Muscle of back (tissue), 11 donors: ENCODE results near the gene MICA. TPM values are rescaled to one million over a fixed set of nuclear protein-coding genes. Genes with fewer than 3 reads are reported as not detected.
"Not testable (repeated sequence)": the region's sequence is repeated elsewhere in the genome, so short reads cannot be mapped to it uniquely, and the experiment has no call there.

ENCODE experiments used
- DNase-seq, 3 donors: peaks; one replicate each; pipeline versions ENCODE4 v3.0.0 to v3.0.0-alpha.2; 2013
- polyA plus RNA-seq, 10 donors: library from polyadenylated mRNA; unstranded; fragments of 120-200 nt; gene quantifications; one replicate each; pipeline ENCODE4 v1.2.1, GENCODE V29; 2013; ENCODE audit not compliant: insufficient read length in 10 of 10

The MICA gene
- polyA plus RNA-seq, 10 donors, result 3.8 to 12.2 (median 7.2) TPM

GRCh38 chr6:31407699-31408098 is 4.3 kb downstream of the MICA start:
- no peak for DNase-seq

DNA sequence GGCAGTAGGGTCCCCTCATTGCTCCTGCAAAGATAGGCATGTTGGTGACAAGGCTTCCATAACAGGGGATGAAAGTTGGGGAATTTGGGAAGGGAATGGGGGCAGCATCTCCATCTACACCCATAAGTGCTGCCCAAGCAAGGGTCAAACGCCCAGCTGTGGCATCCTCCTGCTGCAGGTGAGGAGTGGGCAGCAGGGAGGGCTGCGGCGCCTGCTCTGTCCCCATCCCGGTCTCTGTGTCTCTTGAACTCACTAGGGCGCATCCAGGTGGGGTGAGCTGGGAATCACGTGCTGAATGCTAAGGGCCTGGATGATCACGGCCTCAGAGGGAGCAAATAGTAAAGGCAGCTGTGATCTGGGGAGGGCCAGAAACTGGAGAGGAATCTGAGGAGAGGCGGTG is 9.1 kb downstream of the MICA start:
- no peak for DNase-seq

DNA sequence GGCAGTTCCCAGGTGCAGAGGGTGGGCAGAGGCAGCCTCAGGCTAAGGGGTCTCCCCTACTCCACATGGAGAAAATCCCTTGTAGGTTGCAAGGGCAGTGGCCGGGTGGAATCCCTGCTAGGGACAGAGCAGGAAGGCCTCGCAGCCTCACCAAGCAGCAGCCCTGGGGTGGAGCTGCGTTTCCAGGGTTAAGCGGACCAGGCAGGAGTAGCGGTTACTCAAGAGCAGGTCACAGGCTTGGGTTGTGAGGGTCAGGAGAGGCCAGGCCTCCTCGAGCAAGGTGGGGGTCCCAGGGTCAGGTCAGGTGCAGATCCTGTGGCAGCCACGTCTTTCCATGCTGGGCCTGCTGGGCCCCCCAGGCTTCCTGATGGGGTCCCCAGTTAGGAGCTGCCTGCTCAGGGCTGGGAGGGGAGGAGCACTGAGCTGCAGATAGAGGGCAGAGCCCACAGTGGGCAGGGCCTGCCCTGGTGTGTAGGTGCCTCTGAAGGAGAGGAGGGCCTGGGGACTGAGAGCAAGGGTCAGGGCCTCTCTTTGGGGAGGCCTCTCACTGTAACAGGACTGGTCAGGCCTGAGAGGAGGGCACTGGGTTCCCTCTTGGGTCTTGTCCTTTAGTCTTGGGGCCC is 10.9 kb downstream of the MICA start:
- not testable (repeated sequence) for DNase-seq

DNA sequence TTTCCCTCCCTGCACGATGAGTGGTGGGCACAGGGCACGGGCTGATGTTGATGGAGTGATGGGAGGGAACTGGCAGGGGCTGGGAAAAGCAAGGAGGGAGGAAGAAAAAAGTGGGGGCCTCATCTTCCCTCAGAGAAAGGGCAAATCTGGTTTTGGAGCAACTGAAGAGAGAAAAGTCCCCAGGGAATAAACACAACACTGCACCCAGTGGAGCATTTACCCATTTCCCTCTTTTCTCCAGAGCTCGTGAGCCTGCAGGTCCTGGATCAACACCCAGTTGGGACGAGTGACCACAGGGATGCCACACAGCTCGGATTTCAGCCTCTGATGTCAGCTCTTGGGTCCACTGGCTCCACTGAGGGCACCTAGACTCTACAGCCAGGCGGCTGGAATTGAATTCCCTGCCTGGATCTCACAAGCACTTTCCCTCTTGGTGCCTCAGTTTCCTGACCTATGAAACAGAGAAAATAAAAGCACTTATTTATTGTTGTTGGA is 11.4 kb downstream of the MICA start:
- no peak for DNase-seq

DNA sequence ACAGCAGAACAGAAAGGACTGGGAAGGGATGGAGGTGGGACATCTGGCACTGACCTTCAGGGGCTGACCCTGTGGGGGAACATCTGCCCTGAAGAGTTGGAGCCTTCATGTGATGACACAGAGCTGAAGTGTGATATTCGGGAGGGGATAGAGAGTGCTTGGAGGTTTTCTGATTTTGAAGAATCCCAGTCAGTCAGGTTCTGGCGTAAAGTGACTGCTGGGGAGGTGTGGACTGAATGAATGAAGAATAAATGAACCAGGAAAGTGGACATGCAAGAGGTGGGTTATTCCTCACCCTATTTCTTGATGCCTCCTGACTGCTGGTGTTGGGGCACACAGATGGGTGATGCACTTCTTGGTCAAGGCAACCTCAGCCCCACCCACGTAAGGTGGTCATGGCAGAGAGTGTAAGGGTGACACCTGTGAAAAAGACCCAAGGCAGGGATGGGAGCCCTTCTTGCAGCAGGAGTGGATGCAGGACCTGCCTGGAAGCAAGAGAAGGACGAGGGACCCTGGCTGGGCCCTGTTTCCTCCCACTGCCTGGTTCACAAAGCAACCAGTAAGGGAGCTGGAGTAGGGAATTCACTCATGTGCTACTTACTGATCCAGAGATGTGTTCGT is 13.1 kb downstream of the MICA start:
- DNase-seq, result no peak

GRCh38 chr6:31418251-31418650 is 14.9 kb downstream of the MICA start:
- DNase-seq, result no peak

DNA sequence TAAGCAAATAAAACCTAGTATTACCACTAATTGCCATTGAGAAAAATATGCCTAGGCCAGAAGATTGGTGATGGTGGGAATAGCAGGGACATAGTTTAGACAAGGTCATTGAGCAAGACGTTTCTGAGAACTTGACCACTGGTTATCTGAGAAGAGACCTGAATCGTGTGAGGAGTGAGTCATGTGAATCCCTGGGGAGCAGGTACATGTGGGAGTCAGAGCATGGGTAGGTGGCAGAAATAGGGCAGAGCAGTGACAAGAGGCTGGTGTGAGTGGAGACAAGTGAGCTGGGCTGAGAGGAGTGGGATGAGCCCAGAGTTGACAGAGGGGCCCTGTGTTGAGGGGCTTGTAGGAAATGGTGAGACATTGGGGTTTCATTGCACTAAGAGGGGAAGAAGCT is 16.4 kb downstream of the MICA start:
- no peak for DNase-seq

- DNase-seq, result no peak
Measured at GRCh38 chr6:31420546-31420945, 17.2 kb downstream of the MICA start.

DNA sequence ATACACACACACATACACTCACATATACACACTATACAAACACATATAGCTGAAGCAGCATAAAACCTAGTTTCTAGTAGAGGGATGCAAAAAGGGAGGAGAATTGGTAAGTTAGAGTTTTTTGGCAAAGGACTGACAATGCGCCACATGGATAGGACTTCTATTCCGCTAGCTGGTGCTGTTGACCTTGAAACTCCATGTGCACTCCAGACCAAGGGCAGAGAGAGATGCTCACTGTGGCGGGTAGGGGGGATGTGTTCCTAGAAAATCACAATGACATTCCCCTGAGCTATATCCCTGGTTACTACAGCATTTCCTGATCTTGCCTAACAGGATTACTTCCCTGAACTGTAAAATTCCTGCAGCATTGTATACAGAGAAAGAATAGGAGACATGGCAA is 19.2 kb downstream of the MICA start:
- DNase-seq, result no peak

DNA sequence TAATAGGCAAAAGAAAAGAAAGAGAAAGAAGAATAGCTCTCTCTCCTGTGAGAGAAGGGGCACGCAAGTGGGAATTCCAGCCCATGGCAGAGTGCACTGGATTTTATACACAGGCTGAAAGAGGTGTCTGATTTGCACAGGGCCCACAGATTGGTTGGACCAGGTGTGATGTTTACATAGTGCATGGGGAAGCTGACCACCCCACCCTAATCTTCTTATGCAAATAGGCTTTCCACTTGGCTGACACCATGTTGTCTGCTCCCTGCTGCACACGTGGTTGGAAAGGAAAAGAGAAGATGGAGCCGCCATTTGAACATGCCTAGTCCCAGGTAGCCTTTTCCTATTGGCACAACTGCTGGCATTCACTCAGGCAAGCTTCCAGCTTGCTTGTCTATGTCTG is 20.2 kb downstream of the MICA start:
- no peak for DNase-seq

DNA sequence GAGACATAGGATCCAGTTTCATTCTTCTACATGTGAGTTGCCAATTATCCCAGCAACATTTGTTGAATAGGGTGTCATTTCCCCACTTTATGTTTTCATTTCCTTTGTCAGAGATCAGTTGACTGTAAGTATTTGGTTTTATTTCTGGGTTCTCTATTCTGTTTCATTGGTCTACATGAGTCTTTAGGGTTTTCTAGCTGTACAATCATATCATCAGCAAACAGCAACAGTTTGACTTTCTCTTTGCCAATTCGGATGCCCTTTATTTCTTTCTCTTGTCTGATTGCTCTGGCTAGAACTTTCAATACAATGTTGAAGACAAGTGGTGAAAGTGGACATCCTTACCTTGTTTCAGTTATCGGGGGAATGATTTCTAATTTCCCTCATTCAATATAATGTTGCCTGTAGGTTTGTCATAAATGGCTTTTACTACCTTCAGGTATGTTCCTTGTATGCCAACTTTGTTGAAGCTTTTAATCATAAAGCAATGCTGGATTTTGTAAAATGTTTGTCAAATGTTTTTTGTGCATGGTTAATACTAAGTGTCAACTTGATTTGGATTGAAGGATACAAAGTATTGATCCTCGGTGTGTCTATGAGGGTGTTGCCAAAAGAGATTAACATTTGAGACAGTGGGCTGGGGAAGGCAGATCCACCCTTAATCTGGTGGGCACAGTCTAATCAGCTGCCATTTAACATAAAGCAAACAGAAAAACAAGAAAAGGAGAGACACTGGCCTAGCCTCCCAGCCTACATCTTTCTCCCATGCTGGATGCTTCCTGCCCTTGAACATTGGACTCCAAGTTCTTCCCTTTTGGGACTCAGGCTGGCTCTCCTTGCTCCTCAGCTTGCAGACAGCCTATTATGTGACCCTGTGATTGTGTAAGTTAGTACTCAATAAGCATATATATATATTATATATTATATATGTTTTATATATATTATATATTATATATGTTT is 23.3 kb downstream of the MICA start:
- DNase-seq, result no peak

GRCh38 chr6:31430449-31430848 is 27.1 kb downstream of the MICA start:
- DNase-seq, result no peak

DNA sequence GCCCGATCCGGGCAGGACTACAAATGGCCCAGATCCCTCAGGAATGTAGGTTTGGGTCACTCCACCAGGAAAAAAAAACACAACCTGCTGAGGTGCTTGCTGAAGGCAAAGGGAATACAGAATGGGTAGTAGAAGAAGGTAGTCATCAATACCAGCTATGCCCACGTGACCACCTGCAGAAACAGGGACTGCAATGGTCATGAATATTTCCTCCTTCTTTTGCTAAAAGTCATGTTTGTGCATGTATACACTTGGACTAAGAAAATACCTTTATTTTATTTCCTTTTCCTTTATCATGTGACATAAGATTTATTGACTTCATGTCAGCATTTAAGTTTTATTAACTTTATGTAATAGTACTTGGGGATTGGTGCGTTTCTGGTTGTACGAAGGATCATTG is 31.7 kb downstream of the MICA start:
- not testable (repeated sequence) for DNase-seq

DNA sequence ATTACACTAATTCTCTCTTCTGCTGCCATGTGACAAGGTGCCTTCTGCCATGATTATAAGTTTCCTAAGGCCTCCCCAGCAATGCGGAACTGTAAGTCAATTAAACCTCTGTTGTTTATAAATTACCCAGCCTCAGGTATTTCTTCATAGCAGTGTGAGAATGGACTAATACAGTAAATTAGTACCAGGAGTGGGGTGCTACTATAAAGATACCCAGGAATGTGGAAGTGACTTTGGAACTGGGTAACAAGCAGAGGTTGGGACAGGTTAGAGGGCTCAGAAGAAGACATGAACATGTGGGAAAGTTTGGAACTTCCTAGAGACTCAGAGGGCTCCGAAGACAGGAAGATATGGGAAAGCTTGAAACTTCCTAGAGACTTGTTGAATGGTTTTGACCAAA is 34.8 kb downstream of the MICA start:
- no peak for DNase-seq

GRCh38 chr6:31438677-31439076 is 35.3 kb downstream of the MICA start:
- DNase-seq, result no peak

GRCh38 chr6:31441365-31442267 is 38.2 kb downstream of the MICA start:
- peak; percentile 38 to 77 (median 70) for DNase-seq

GRCh38 chr6:31446481-31446880 is 43.1 kb downstream of the MICA start:
- DNase-seq, result peak in 1 of 3 donors; percentile 9

DNA sequence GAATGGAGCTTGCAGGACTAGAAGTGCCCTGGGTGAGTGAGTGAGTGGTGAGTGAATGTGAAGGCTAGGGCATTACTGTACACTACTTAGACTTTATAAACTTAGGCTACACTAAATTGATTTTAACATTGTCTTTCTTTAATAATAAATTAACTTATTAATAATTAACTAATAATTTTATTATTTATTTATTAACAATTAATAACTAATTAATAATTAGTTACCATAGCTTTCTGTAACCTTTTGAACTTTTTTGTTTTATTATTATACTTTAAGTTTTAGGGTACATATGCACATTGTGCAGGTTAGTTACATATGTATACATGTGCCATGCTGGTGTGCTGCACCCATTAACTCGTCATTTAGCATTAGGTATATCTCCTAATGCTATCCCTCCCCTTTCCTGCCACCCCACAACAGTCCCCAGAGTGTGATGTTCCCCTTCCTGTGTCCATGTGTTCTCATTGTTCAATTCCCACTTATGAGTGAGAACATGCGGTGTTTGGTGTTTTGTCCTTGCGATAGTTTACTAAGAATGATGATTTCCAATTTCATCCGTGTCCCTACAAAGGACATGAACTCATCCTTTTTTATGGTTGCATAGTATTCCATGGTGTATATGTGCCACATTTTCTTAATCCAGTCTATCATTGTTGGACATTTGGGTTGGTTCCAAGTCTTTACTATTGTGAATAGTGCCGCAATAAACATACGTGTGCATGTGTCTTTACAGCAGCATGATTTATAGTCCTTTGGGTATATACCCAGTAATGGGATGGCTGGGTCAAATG is 43.8 kb downstream of the MICA start:
- DNase-seq, result not testable (repeated sequence)

DNA sequence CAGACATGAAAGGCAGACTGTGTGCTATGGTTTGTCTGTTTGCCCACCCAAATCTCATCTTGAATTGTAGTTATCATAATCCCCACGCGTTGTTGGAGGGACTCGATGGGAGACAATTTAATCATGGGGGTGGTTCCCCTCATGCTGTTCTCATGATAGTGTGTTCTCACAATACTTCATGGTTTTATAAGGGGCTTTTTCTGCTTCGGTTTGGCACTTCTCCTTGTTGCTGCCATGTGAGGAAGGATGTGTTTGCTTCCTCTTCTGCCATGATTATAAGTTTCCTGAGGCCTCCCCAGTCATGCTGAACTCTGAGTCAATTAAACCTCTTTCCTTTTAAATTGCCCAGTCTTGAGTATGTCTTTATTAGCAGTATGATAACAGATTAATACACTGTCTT is 47.4 kb downstream of the MICA start:
- no peak for DNase-seq

- DNase-seq, result no peak
Measured at GRCh38 chr6:31452859-31453258, 49.5 kb downstream of the MICA start.

- DNase-seq, result no peak
Measured at GRCh38 chr6:31453259-31453658, 49.9 kb downstream of the MICA start.
